Sigmoid colon (tissue), 7 donors: ENCODE measurements around the gene CDK3. TPM values are rescaled to one million over a fixed set of nuclear protein-coding genes. Genes with fewer than 3 reads are reported as not detected.

Experiments used
- DNase-seq: peaks from one replicate; pipeline ENCODE4 v3.0.0-alpha.2; 2019
- H3K27ac ChIP-seq, 4 donors: fragments of 200-600 bp; sonication (generic); one replicate each; pipeline ENCODE4 v1.5.1; 2016 to 2019; ENCODE audit warnings: mild to moderate bottlenecking in 1 of 4
- H3K27me3 ChIP-seq, 3 donors: fragments of 200-600 bp; sonication (generic); one replicate each; pipeline ENCODE4 v1.5.1; 2019; ENCODE audit warnings: mild to moderate bottlenecking in 1 of 3
- H3K36me3 ChIP-seq, 4 donors: fragments of 200-600 bp; sonication (generic); one replicate each; pipeline ENCODE4 v1.5.1; 2016 to 2019
- H3K4me1 ChIP-seq, 4 donors: fragments of 200-600 bp; sonication (generic); one replicate each; pipeline ENCODE4 v1.5.1; 2017 to 2019
- H3K4me3 ChIP-seq, 4 donors: fragments of 200-600 bp; sonication (generic); one replicate each; pipeline ENCODE4 v1.5.1; 2017 to 2019; ENCODE audit warnings: mild to moderate bottlenecking in 2 of 4, moderate library complexity in 1 of 4
- H3K9me3 ChIP-seq, 4 donors: fragments of 200-600 bp in 3 of 4; sonication (generic) in 3 of 4; one replicate each; pipeline versions ENCODE4 v1.5.1 to v1.6.1; 2013 to 2019
- CTCF ChIP-seq, 4 experiments: fragments of 450-650 bp in 3 of 4; fragments of 200-600 bp in 1 of 4; IDR thresholded peaks; one replicate each; pipeline ENCODE4 v1.5.1; 2016 to 2019; ENCODE audit warnings: antibody characterized with exemption in 4 of 4, mild to moderate bottlenecking in 3 of 4, moderate library complexity in 2 of 4
- EP300 ChIP-seq, 4 donors: sonication (generic); formaldehyde crosslinking; IDR thresholded peaks; one replicate each; pipeline ENCODE4 v1.6.1; 2017; ENCODE audit warnings: antibody characterized with exemption in 4 of 4
- POLR2A ChIP-seq, 2 donors: fragments of 450-650 bp; IDR thresholded peaks; one replicate each; pipeline ENCODE4 v1.6.1; 2016; ENCODE audit warnings: antibody characterized with exemption in 2 of 2, mild to moderate bottlenecking in 2 of 2, moderate library complexity in 2 of 2
- POLR2AphosphoS5 ChIP-seq, 4 donors: sonication (generic); formaldehyde crosslinking; IDR thresholded peaks; one replicate each; pipeline ENCODE4 v1.6.1; 2017; ENCODE audit warnings: antibody characterized with exemption in 4 of 4
- WGBS, 2 donors: extraction: QIAGEN DNeasy Blood & Tissue Kit; methylation state at CpG; one replicate each; pipeline ENCODE4 v1.1.7; 2013; 5-methylcytosine and 5-hydroxymethylcytosine counted together
- intact Hi-C: fragments of 100-400 bp; cut with DNase I; formaldehyde crosslinking; loops from one replicate; pipeline ENCODE4 v1.15.1; 2023
- polyA plus RNA-seq, 3 donors: library from polyadenylated mRNA; stranded (reverse); fragments of 200-250 nt; gene quantifications; one replicate each; pipeline ENCODE4 v1.2.3, GENCODE V29; 2013
- total RNA-seq, 4 donors: library from RNA; depleted of rRNA; stranded (reverse); fragments of >200 nt; gene quantifications; one replicate each; pipeline ENCODE4 v1.1.0, GENCODE V29; 2016
- donor health status: healthy with polysubstance abuse.
- donor health status: Bipolar disorder and iron deficiency.
- donor health status: healthy.

Gene CDK3
- total and polyA plus RNA-seq, 7 donors: 0.71 to 15.0 (median 7.3) TPM; not detected in 1

- no peak for TF ChIP-seq POLR2A (IDR thresholded peaks at IDR 0.05)
- TF ChIP-seq EP300 (IDR thresholded peaks at IDR 0.05): no peak
- TF ChIP-seq CTCF (IDR thresholded peaks at IDR 0.05): no peak
- no peak for TF ChIP-seq POLR2AphosphoS5 (IDR thresholded peaks at IDR 0.05)
- Histone ChIP-seq H3K36me3 (no peaks in the 10 kb centered on the region), H3K27ac (peak overlapping the region in 1 of 4 donors; percentile 6), H3K4me1 (peaks cover 0 to 16% (median 9%) of the 10 kb centered on the region in 4 donors), H3K9me3 (no peaks in the 10 kb centered on the region), H3K27me3 (no peaks in the 10 kb centered on the region), H3K4me3 (no peak overlapping the region)
- 85 to 91% methylated on average over 15 of the region's 15 CpGs for WGBS, 2 donors
- intact Hi-C loops: no loop called here
- DNase-seq: no peak
These were observed 12.8 kb downstream of the CDK3 start for GRCh38 chr17:76013377-76013932.

GRCh38 chr17:76014100-76014924 lies 13.7 kb downstream of the CDK3 start:
- 21 to 31% methylated on average over 19 of the region's 19 CpGs for WGBS, 2 donors
- intact Hi-C loops: loop anchor here (2.0 kb wide), 1 partner anchor 58 kb away; the partner anchor contains the start of gene SRP68

GRCh38 chr17:76014925-76015261 lies 14.2 kb downstream of the CDK3 start:
- WGBS, 2 donors: 88% methylated on average over 26 of the region's 26 CpGs
- H3K36me3 ChIP-seq: no peaks in the 10 kb centered on the region
- intact Hi-C loops: loop anchor here (2.0 kb wide), 1 partner anchor 58 kb away; the partner anchor contains the start of gene SRP68
- H3K27me3 ChIP-seq: no peaks in the 10 kb centered on the region
- TF ChIP-seq POLR2A (IDR thresholded peaks at IDR 0.05) (no peak), EP300 (IDR thresholded peaks at IDR 0.05) (no peak), POLR2AphosphoS5 (IDR thresholded peaks at IDR 0.05) (no peak), CTCF (IDR thresholded peaks at IDR 0.05) (no peak)
- DNase-seq: no peak
- H3K9me3 ChIP-seq: no peaks in the 10 kb centered on the region
- no peak overlapping the region for H3K4me3 ChIP-seq
- H3K27ac ChIP-seq: no peak overlapping the region
- H3K4me1 ChIP-seq: peaks cover 0 to 16% (median 9%) of the 10 kb centered on the region in 4 donors

More at GRCh38 chr17:76014100-76014924, 13.7 kb downstream of the CDK3 start:
- Histone ChIP-seq H3K27me3 (no peaks in the 10 kb centered on the region), H3K27ac (peak overlapping the region in 1 of 4 donors; percentile 6), H3K9me3 (no peaks in the 10 kb centered on the region), H3K4me3 (no peak overlapping the region), H3K4me1 (peaks cover 0 to 16% (median 9%) of the 10 kb centered on the region in 4 donors), H3K36me3 (no peaks in the 10 kb centered on the region)
- peak; percentile 87 for DNase-seq
- TF ChIP-seq CTCF (IDR thresholded peaks at IDR 0.05) (peak; percentile 83 to 97 (median 91)), POLR2A (IDR thresholded peaks at IDR 0.05) (no peak)

- Histone ChIP-seq H3K4me3 (no peak overlapping the region), H3K27me3 (no peaks in the 10 kb centered on the region), H3K4me1 (peaks cover 0 to 16% (median 9%) of the 10 kb centered on the region in 4 donors), H3K9me3 (no peaks in the 10 kb centered on the region), H3K27ac (no peak overlapping the region), H3K36me3 (no peaks in the 10 kb centered on the region)
- intact Hi-C loops: no loop called here
- DNase-seq: no peak
- WGBS, 2 donors: 93% methylated on average over 21 of the region's 21 CpGs
- no peak for TF ChIP-seq POLR2A (IDR thresholded peaks at IDR 0.05)
- no peak for TF ChIP-seq CTCF (IDR thresholded peaks at IDR 0.05)
- no peak for TF ChIP-seq POLR2AphosphoS5 (IDR thresholded peaks at IDR 0.05)
- TF ChIP-seq EP300 (IDR thresholded peaks at IDR 0.05): no peak
These were observed 17.1 kb downstream of the CDK3 start for GRCh38 chr17:76017481-76018339.
